ENCODE measurements around the gene LILRA1. TPM values are rescaled to one million over a fixed set of nuclear protein-coding genes. Genes with fewer than 3 reads are reported as not detected.
"Not testable (repeated sequence)": the region's sequence is repeated elsewhere in the genome, so short reads cannot be mapped to it uniquely, and the experiment has no call there.

Gene LILRA1
- total RNA-seq = not detected

GRCh38 chr19:54593445-54593844 lies at the start of gene LILRA1:
Gene LILRA1, plus strand, starts transcription at chr19:54593632. Its CDS starts 613 bp downstream, at chr19:54594245.
- CTCF ChIA-PET, POLR2A ChIA-PET: not testable (repeated sequence)

- POLR2A ChIA-PET = no interaction called here
- CTCF ChIA-PET = interaction anchor here (0.7 kb wide), 1 partner anchor 391 kb away, joined by 3 read pairs; no protein-coding TSS in a partner anchor
Measured at GRCh38 chr19:54548806-54549205, 44.6 kb upstream of the LILRA1 start.

GRCh38 chr19:54549224-54549623 lies 44.2 kb upstream of the LILRA1 start:
- POLR2A ChIA-PET = no interaction called here
- CTCF ChIA-PET = no interaction called here

GRCh38 chr19:54551293-54551692 lies 42.1 kb upstream of the LILRA1 start:
- CTCF ChIA-PET = interaction anchor here (0.5 to 0.6 kb wide), 2 partner anchors 124 to 1163 kb away, joined by 3 read pairs; no protein-coding TSS in a partner anchor

GRCh38 chr19:54551950-54552912 lies 41.2 kb upstream of the LILRA1 start:
- POLR2A ChIA-PET = no interaction called here
- CTCF ChIA-PET = interaction anchor here (0.6 kb wide), 1 partner anchor 1162 kb away, joined by 3 read pairs; no protein-coding TSS in a partner anchor

More at GRCh38 chr19:54551293-54551692, 42.1 kb upstream of the LILRA1 start:
- POLR2A ChIA-PET = no interaction called here

- ChIA-PET POLR2A (no interaction called here), CTCF (no interaction called here)
Measured at GRCh38 chr19:54552913-54553310, 40.5 kb upstream of the LILRA1 start.

GRCh38 chr19:54554006-54554405 lies 39.4 kb upstream of the LILRA1 start:
- POLR2A ChIA-PET = no interaction called here
- CTCF ChIA-PET = no interaction called here

GRCh38 chr19:54554896-54555295 lies 38.5 kb upstream of the LILRA1 start:
- POLR2A ChIA-PET = no interaction called here
- CTCF ChIA-PET = no interaction called here

GRCh38 chr19:54556194-54556593 lies 37.2 kb upstream of the LILRA1 start:
- ChIA-PET POLR2A (no interaction called here), CTCF (no interaction called here)

GRCh38 chr19:54558339-54558738 lies 35.1 kb upstream of the LILRA1 start:
- POLR2A ChIA-PET = no interaction called here
- CTCF ChIA-PET = no interaction called here

- ChIA-PET POLR2A (no interaction called here), CTCF (no interaction called here)
Measured at GRCh38 chr19:54560881-54561385, 32.5 kb upstream of the LILRA1 start.

GRCh38 chr19:54561840-54562239 lies 31.6 kb upstream of the LILRA1 start:
- CTCF ChIA-PET = no interaction called here
- POLR2A ChIA-PET = no interaction called here

GRCh38 chr19:54563206-54563605 lies 30.2 kb upstream of the LILRA1 start:
- POLR2A ChIA-PET, CTCF ChIA-PET: not testable (repeated sequence)

- CTCF ChIA-PET = no interaction called here
- POLR2A ChIA-PET = no interaction called here
Measured at GRCh38 chr19:54570316-54570715, 23.1 kb upstream of the LILRA1 start.

GRCh38 chr19:54571715-54572615 lies 21.5 kb upstream of the LILRA1 start:
- POLR2A ChIA-PET, CTCF ChIA-PET: not testable (repeated sequence)

- ChIA-PET CTCF (interaction anchor here (1.0 kb wide), 1 partner anchor 12 kb away, joined by 3 read pairs; no protein-coding TSS in a partner anchor), POLR2A (no interaction called here)
Measured at GRCh38 chr19:54572696-54573311, 20.6 kb upstream of the LILRA1 start.

GRCh38 chr19:54573330-54573872 lies 20.0 kb upstream of the LILRA1 start, which contains the start of gene LILRA2:
Gene LILRA2, plus strand, starts transcription at chr19:54573790. Its CDS starts 89 bp downstream, at chr19:54573879.
- CTCF ChIA-PET = interaction anchor here (1.0 kb wide), 1 partner anchor 12 kb away, joined by 3 read pairs; no protein-coding TSS in a partner anchor
- POLR2A ChIA-PET = no interaction called here

- ChIA-PET POLR2A (no interaction called here), CTCF (no interaction called here)
Measured at GRCh38 chr19:54574051-54574450, 19.4 kb upstream of the LILRA1 start.

- POLR2A ChIA-PET = no interaction called here
- CTCF ChIA-PET = no interaction called here
Measured at GRCh38 chr19:54574527-54575056, 18.8 kb upstream of the LILRA1 start.

All from activated CD8-positive, alpha-beta memory T cell treated with anti-CD3 and anti-CD28 coated beads for 36 hours (primary cell).